OCI-LY3 (cell line): ENCODE measurements around the gene STX16.

Experiments used
- CTCF ChIP-seq: fragments of 200-600, 300-600 bp; sonication (generic); IDR thresholded peaks from 2 replicates; pipeline ENCODE4 v1.5.1; 2014; ENCODE audit warnings: antibody characterized with exemption, low read length, low read depth
- EZH2phosphoT487 ChIP-seq: fragments of 200-600 bp; shearing (Covaris generic); IDR thresholded peaks from 2 replicates; pipeline ENCODE4 v1.6.1; 2018; ENCODE audit warnings: antibody characterized with exemption, mixed run types, low read depth

- no peak for TF ChIP-seq EZH2phosphoT487
- no peak for TF ChIP-seq CTCF
Observed at GRCh38 chr20:58660855-58661597, 9.9 kb downstream of the STX16 start.
